Mesenchymal stem cell (in vitro differentiated cells and primary cell): Measurements from ENCODE around the gene MFSD8.

Experiments used
- DNase-seq: peaks from one replicate; pipeline ENCODE4 v3.0.0-alpha.2; 2013
- H2AFZ ChIP-seq: one replicate; pipeline ENCODE4 v1.6.1; 2013; ENCODE audit warnings: low read depth, mild to moderate bottlenecking, control low read depth, inconsistent platforms, low read length, moderate library complexity
- H2AK5ac ChIP-seq: 2 replicates; pipeline ENCODE4 v1.6.1; 2013; ENCODE audit warnings: low read length, moderate library complexity, mild to moderate bottlenecking, inconsistent platforms; ENCODE audit not compliant: severe bottlenecking
- H2BK120ac ChIP-seq: one replicate; pipeline ENCODE4 v1.6.1; 2013; ENCODE audit warnings: low read depth, mild to moderate bottlenecking, inconsistent platforms, low read length, moderate library complexity
- H2BK12ac ChIP-seq, 2 experiments: one replicate each; pipeline ENCODE4 v1.6.1; 2013; ENCODE audit warnings: inconsistent platforms in 2 of 2, low read length in 2 of 2, mild to moderate bottlenecking in 2 of 2, moderate library complexity in 2 of 2, control low read depth in 1 of 2
- H2BK15ac ChIP-seq: one replicate; pipeline ENCODE4 v1.6.1; 2013; ENCODE audit warnings: mild to moderate bottlenecking, low read depth, inconsistent platforms; ENCODE audit not compliant: poor library complexity, severe bottlenecking
- H2BK5ac ChIP-seq: 2 replicates; pipeline ENCODE4 v1.6.1; 2013; ENCODE audit warnings: low read depth, mild to moderate bottlenecking, low read length, control low read depth, inconsistent platforms; ENCODE audit not compliant: poor library complexity, severe bottlenecking
- H3K14ac ChIP-seq, 2 experiments: one replicate each; pipeline ENCODE4 v1.6.1; 2013; ENCODE audit warnings: inconsistent platforms in 2 of 2, low read length in 2 of 2, control low read depth in 1 of 2, mild to moderate bottlenecking in 1 of 2, moderate library complexity in 1 of 2
- H3K18ac ChIP-seq, 2 experiments: one replicate each; pipeline ENCODE4 v1.6.1; 2013; ENCODE audit warnings: inconsistent platforms in 2 of 2, low read length in 2 of 2, control low read depth in 1 of 2, low read depth in 1 of 2, mild to moderate bottlenecking in 1 of 2
- H3K23ac ChIP-seq, 2 experiments: one replicate each; pipeline ENCODE4 v1.6.1; 2013; ENCODE audit warnings: inconsistent platforms in 2 of 2, low read length in 2 of 2, mild to moderate bottlenecking in 2 of 2, moderate library complexity in 2 of 2, control low read depth in 1 of 2
- H3K27ac ChIP-seq: 2 replicates; pipeline ENCODE4 v1.5.1; 2013; ENCODE audit warnings: mild to moderate bottlenecking, moderate library complexity, low read length, control low read depth, inconsistent platforms; ENCODE audit not compliant: poor library complexity, severe bottlenecking
- H3K27me3 ChIP-seq, 2 experiments: 2 replicates each; pipeline versions ENCODE4 v1.6.1 to v1.7.0; 2013; ENCODE audit warnings: low read length in 2 of 2, mild to moderate bottlenecking in 2 of 2, moderate library complexity in 2 of 2, control low read depth in 1 of 2, inconsistent platforms in 1 of 2; ENCODE audit not compliant: control insufficient read depth in 1 of 2, insufficient read depth in 1 of 2
- H3K36me3 ChIP-seq, 2 experiments: 2 replicates each; pipeline versions ENCODE4 v1.6.1 to v1.7.0; 2013; ENCODE audit warnings: low read length in 2 of 2, control low read depth in 1 of 2, inconsistent platforms in 1 of 2, low read depth in 1 of 2, mild to moderate bottlenecking in 1 of 2; ENCODE audit not compliant: insufficient read depth in 2 of 2, control insufficient read depth in 1 of 2
- H3K4ac ChIP-seq, 2 experiments: one replicate each; pipeline ENCODE4 v1.6.1; 2013; ENCODE audit warnings: inconsistent platforms in 2 of 2, low read length in 2 of 2, mild to moderate bottlenecking in 2 of 2, moderate library complexity in 2 of 2, control low read depth in 1 of 2, low read depth in 1 of 2
- H3K4me1 ChIP-seq: 2 replicates; pipeline ENCODE4 v1.6.1; 2013; ENCODE audit warnings: low read depth, low read length, control low read depth; ENCODE audit not compliant: control insufficient read depth, insufficient read depth
- H3K4me2 ChIP-seq: 2 replicates; pipeline ENCODE4 v1.6.1; 2013; ENCODE audit warnings: low read length, mild to moderate bottlenecking, inconsistent platforms; ENCODE audit not compliant: poor library complexity, severe bottlenecking
- H3K4me3 ChIP-seq, 2 experiments: 2 replicates each; pipeline versions ENCODE4 v1.5.1 to v1.7.0; 2013; ENCODE audit warnings: low read length in 2 of 2, mild to moderate bottlenecking in 2 of 2, control low read depth in 1 of 2, low read depth in 1 of 2; ENCODE audit not compliant: insufficient read depth in 1 of 2
- H3K79me1 ChIP-seq: replicated peaks from 2 replicates; pipeline ENCODE4 v1.6.1; 2013; ENCODE audit warnings: mild to moderate bottlenecking, control low read depth, low read length, inconsistent platforms; ENCODE audit not compliant: poor library complexity, severe bottlenecking
- H3K9ac ChIP-seq: 2 replicates; pipeline ENCODE4 v1.7.0; 2013; ENCODE audit warnings: mild to moderate bottlenecking, low read length, moderate library complexity
- H3K9me3 ChIP-seq: 2 replicates; pipeline ENCODE4 v1.7.0; 2013; ENCODE audit warnings: mild to moderate bottlenecking, low read length; ENCODE audit not compliant: control insufficient read depth
- H4K8ac ChIP-seq: one replicate; pipeline ENCODE4 v1.6.1; 2013; ENCODE audit warnings: inconsistent platforms, mild to moderate bottlenecking, low read length, moderate library complexity
- H4K91ac ChIP-seq: one replicate; pipeline ENCODE4 v1.6.1; 2013; ENCODE audit warnings: mild to moderate bottlenecking, low read length, inconsistent platforms
- WGBS: methylation state at CpG from one replicate; pipeline ENCODE4 v1.1.7; 2013; ENCODE audit warnings: mixed read lengths; 5-methylcytosine and 5-hydroxymethylcytosine counted together

Gene MFSD8

GRCh38 chr4:127896069-127896468 is 68.9 kb downstream of the MFSD8 start:
- H2BK120ac ChIP-seq: no peak overlapping the region
- no peak overlapping the region for H2BK5ac ChIP-seq
- no peaks in the 10 kb centered on the region for H3K4me1 ChIP-seq
- no peak for DNase-seq
- no peak overlapping the region for H3K18ac ChIP-seq
- H3K14ac ChIP-seq: no peak overlapping the region
- no peak overlapping the region for H2AK5ac ChIP-seq
- H3K27me3 ChIP-seq: no peaks in the 10 kb centered on the region
- H3K9me3 ChIP-seq: no peaks in the 10 kb centered on the region
- no peaks in the 10 kb centered on the region for H3K79me1 ChIP-seq
- no peak overlapping the region for H2BK12ac ChIP-seq
- no peak overlapping the region for H4K91ac ChIP-seq
- H2AFZ ChIP-seq: no peak overlapping the region
- H3K4me3 ChIP-seq: no peak overlapping the region
- no peak overlapping the region for H3K27ac ChIP-seq
- H3K9ac ChIP-seq: no peak overlapping the region
- no peak overlapping the region for H2BK15ac ChIP-seq
- H3K36me3 ChIP-seq: peaks cover 0 to 15% of the 10 kb centered on the region in 2 experiments
- H3K4me2 ChIP-seq: no peak overlapping the region
- H3K4ac ChIP-seq: no peak overlapping the region
- WGBS: 88% methylated on average over 1 of the region's 1 CpG
- no peak overlapping the region for H3K23ac ChIP-seq
- H4K8ac ChIP-seq: no peak overlapping the region

GRCh38 chr4:127889903-127890302 is 75.1 kb downstream of the MFSD8 start:
- Histone ChIP-seq H3K79me1 (peaks cover 7% of the 10 kb centered on the region), H3K18ac (no peak overlapping the region), H2BK120ac (no peak overlapping the region), H2BK5ac (no peak overlapping the region), H4K8ac (no peak overlapping the region), H4K91ac (no peak overlapping the region), H2AK5ac (no peak overlapping the region), H2BK15ac (no peak overlapping the region), H3K4me1 (no peaks in the 10 kb centered on the region), H3K4me3 (peak overlapping the region in 1 of 2 experiments; percentile 19), H3K9ac (peak overlapping the region; percentile 63), H3K27me3 (no peaks in the 10 kb centered on the region), H3K27ac (no peak overlapping the region), H2AFZ (no peak overlapping the region), H3K4me2 (no peak overlapping the region), H3K9me3 (no peaks in the 10 kb centered on the region), H3K36me3 (peaks cover 0 to 19% of the 10 kb centered on the region in 2 experiments), H3K4ac (no peak overlapping the region), H3K23ac (no peak overlapping the region), H2BK12ac (no peak overlapping the region), H3K14ac (no peak overlapping the region)
- 82% methylated on average over 2 of the region's 3 CpGs for WGBS
- no peak for DNase-seq

- WGBS: no CpG with 5 or more reads among the region's 1 CpG
- no peak overlapping the region for H2BK5ac ChIP-seq
- no peak for DNase-seq
- H3K27me3 ChIP-seq: no peaks in the 10 kb centered on the region
- H3K4ac ChIP-seq: no peak overlapping the region
- H3K9ac ChIP-seq: no peak overlapping the region
- H2BK15ac ChIP-seq: no peak overlapping the region
- H3K79me1 ChIP-seq: peaks cover 11% of the 10 kb centered on the region
- H3K36me3 ChIP-seq: peaks cover 0 to 18% of the 10 kb centered on the region in 2 experiments
- H2BK120ac ChIP-seq: no peak overlapping the region
- no peak overlapping the region for H4K8ac ChIP-seq
- H3K18ac ChIP-seq: no peak overlapping the region
- no peak overlapping the region for H3K4me3 ChIP-seq
- H4K91ac ChIP-seq: no peak overlapping the region
- H3K27ac ChIP-seq: no peak overlapping the region
- H3K4me1 ChIP-seq: no peaks in the 10 kb centered on the region
- no peak overlapping the region for H2AK5ac ChIP-seq
- H2AFZ ChIP-seq: no peak overlapping the region
- H3K23ac ChIP-seq: no peak overlapping the region
- no peak overlapping the region for H3K14ac ChIP-seq
- no peak overlapping the region for H3K4me2 ChIP-seq
- no peaks in the 10 kb centered on the region for H3K9me3 ChIP-seq
- H2BK12ac ChIP-seq: no peak overlapping the region
These were observed 76.4 kb downstream of the MFSD8 start for GRCh38 chr4:127888559-127888958.

- Histone ChIP-seq H3K9me3 (no peaks in the 10 kb centered on the region), H3K79me1 (peaks cover 18% of the 10 kb centered on the region), H3K14ac (no peak overlapping the region), H3K23ac (no peak overlapping the region), H3K4ac (no peak overlapping the region), H2BK5ac (no peak overlapping the region), H3K4me2 (peak overlapping the region; percentile 85), H3K18ac (no peak overlapping the region), H4K91ac (no peak overlapping the region), H3K9ac (peak overlapping the region; percentile 93), H2AK5ac (no peak overlapping the region), H2BK12ac (no peak overlapping the region), H3K4me1 (peaks cover 3% of the 10 kb centered on the region), H2BK15ac (no peak overlapping the region), H2BK120ac (no peak overlapping the region), H3K27ac (no peak overlapping the region), H2AFZ (peak overlapping the region; percentile 98), H4K8ac (no peak overlapping the region), H3K4me3 (peak overlapping the region; percentile 87 to 97), H3K27me3 (no peaks in the 10 kb centered on the region), H3K36me3 (peaks cover 0 to 11% of the 10 kb centered on the region in 2 experiments)
- WGBS: 0% methylated on average over 4 of the region's 7 CpGs
- DNase-seq: no peak
These were observed 83.5 kb downstream of the MFSD8 start for GRCh38 chr4:127881563-127881864.
